LNCAP (cell line): ENCODE data around the gene GNAL.

ENCODE experiments used
- TF ChIP-seq, protein P1 (sequence below): fragments of 450-650 bp; IDR thresholded peaks from 2 replicates; pipeline ENCODE4 v1.5.1; 2017; ENCODE audit warnings: mild to moderate bottlenecking

The GNAL gene

GRCh38 chr18:11719050-11719449 lies 30.0 kb downstream of the GNAL start:
- TF ChIP-seq, protein P1, sequence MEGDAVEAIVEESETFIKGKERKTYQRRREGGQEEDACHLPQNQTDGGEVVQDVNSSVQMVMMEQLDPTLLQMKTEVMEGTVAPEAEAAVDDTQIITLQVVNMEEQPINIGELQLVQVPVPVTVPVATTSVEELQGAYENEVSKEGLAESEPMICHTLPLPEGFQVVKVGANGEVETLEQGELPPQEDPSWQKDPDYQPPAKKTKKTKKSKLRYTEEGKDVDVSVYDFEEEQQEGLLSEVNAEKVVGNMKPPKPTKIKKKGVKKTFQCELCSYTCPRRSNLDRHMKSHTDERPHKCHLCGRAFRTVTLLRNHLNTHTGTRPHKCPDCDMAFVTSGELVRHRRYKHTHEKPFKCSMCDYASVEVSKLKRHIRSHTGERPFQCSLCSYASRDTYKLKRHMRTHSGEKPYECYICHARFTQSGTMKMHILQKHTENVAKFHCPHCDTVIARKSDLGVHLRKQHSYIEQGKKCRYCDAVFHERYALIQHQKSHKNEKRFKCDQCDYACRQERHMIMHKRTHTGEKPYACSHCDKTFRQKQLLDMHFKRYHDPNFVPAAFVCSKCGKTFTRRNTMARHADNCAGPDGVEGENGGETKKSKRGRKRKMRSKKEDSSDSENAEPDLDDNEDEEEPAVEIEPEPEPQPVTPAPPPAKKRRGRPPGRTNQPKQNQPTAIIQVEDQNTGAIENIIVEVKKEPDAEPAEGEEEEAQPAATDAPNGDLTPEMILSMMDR, result no peak

GRCh38 chr18:11719621-11720020 lies 30.6 kb downstream of the GNAL start:
- TF ChIP-seq, protein P1, result no peak

DNA sequence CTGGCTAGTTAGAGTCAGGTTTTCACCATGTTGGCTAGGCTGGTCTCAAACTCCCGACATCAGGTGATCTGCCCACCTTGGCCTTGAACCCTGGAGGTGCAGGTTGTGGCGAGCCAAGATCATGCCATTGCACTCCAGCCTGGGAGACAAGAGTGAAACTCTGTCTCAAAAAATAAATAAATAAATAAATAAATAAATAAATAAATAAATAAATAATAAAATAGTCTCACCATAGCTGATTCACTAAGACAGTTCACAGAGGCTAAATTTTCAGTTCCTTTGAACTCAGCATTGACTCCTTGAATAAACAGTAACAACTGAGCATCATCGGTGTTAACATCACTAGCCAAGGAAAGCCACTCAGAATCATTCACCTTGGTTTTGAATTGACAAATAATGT lies 32.7 kb downstream of the GNAL start:
- TF ChIP-seq, protein P1, result no peak

DNA sequence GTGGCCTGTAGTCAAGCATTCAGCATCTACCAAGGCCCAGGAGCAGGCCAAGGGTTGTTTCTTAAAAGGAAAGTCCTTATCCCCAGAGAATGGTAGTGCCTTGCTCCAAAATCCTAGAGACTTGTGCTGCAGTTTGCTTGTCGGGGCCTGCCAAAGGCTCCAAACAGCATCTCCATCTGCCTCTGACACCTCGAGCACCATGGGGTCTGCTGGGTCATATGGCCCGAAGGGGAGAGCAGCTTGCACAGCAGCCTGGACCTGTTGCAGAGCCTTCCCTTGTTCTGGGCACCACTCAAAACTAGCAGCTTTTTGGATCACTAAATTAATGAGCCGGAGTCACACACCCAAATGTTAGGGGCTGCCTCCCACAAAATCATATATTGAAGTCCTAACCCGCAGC lies 35.7 kb downstream of the GNAL start:
- TF ChIP-seq, protein P1, result no peak

DNA sequence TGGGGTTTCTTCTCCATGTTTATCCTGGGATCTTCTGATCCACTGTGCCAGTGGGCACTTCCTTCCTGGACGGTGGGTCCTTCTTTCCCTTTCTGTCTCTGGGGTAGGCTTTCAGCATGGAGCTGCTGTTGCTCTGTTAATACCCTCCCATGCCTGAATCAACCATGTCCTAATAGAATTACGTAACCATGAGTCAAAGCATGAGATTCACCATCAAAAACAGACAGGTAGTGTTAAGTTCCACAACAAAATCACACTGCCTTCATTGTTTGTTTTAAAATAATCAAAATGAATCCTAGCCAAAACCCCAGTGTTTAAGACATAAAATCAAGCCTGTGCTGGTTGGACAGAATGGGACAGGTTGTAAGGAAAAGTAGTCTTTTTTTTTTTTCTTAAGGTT lies 37.5 kb downstream of the GNAL start:
- TF ChIP-seq, protein P1, result no peak

- TF ChIP-seq, protein P1, result peak; percentile 39; the same call in 1 of the 2 replicates
Measured at GRCh38 chr18:11728249-11728648, 39.2 kb downstream of the GNAL start.

- TF ChIP-seq, protein P1, result no peak
Measured at GRCh38 chr18:11729556-11729955, 40.5 kb downstream of the GNAL start.

- TF ChIP-seq, protein P1, result peak; percentile 96
Measured at GRCh38 chr18:11733031-11733430, 44.0 kb downstream of the GNAL start.
